Activated naive CD4-positive, alpha-beta T cell treated with anti-CD3 and anti-CD28 coated beads, Interleukin-2, amount 50 U/mL, for 72 hours (primary cell): ENCODE results near the gene ZNF471. TPM values are rescaled to one million over a fixed set of nuclear protein-coding genes. Genes with fewer than 3 reads are reported as not detected.

Experiments
- ATAC-seq, 2 donors: fragments of 150-1000 bp; cut with Tn5 transposase; 2 replicates each; pipeline ENCODE4 v1.10.0; 2021; ENCODE audit warnings: mild to moderate bottlenecking in 2 of 2, moderate library complexity in 2 of 2
- DNase-seq, 2 donors: peaks; one replicate each; pipeline ENCODE4 v3.0.0; 2021 to 2022; ENCODE audit warnings: low spot score in 2 of 2
- H3K27ac Mint-ChIP-seq, 2 donors: one replicate each; pipeline ENCODE4 v1.8.0; 2022; ENCODE audit warnings: mild to moderate bottlenecking in 2 of 2, mixed read lengths in 2 of 2
- H3K36me3 Mint-ChIP-seq, 2 donors: one replicate each; pipeline ENCODE4 v1.8.0; 2022; ENCODE audit warnings: mixed read lengths in 2 of 2
- H3K9me3 Mint-ChIP-seq, 2 donors: one replicate each; pipeline ENCODE4 v1.8.0; 2022; ENCODE audit warnings: mixed read lengths in 2 of 2
- total RNA-seq, 2 donors: library from RNA; stranded (reverse); gene quantifications; one replicate each; pipeline ENCODE4 v1.2.3, GENCODE V29; 2022

Gene ZNF471
- total RNA-seq, 2 donors from 2014 or later = 0.39 to 1.1 TPM

DNA sequence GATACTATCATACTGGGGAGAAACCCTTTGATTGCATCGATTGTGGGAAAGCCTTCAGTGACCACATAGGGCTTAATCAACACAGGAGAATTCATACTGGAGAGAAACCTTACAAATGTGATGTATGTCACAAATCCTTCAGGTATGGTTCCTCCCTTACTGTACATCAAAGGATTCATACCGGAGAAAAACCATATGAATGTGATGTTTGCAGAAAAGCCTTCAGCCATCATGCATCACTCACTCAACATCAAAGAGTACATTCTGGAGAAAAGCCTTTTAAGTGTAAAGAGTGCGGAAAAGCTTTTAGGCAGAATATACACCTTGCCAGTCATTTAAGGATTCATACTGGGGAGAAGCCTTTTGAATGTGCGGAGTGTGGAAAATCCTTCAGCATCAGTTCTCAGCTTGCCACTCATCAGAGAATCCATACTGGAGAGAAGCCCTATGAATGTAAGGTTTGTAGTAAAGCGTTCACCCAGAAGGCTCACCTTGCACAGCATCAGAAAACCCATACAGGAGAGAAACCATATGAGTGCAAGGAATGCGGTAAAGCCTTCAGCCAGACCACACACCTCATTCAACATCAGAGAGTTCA, 46.7 kb downstream of the ZNF471 start:
- no peak overlapping the region for H3K27ac Mint-ChIP-seq
- peaks cover 45 to 47% of the 10 kb centered on the region in 2 donors for H3K9me3 Mint-ChIP-seq
- peaks cover 61 to 65% of the 10 kb centered on the region in 2 donors for H3K36me3 Mint-ChIP-seq
- DNase-seq (no peak), ATAC-seq (no peak)

DNA sequence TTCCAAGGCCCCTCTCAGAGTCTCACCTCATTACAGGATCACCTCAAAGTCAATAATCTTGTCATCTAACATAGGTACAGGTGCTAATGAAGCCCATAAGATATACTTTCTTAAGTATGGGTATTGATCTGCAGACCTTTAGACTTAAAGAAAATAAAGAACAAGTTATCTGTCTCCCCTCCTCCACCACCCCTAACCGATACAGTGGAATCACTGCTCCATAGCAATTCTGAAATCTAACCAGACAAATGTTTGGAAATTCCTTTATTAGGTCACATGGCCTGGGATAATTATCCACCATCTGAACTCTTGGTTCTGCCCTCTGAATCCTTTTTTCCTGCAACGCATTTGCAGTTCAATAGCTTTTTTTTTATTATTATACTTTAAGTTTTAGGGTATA, 55.1 kb downstream of the ZNF471 start:
- DNase-seq (no peak), ATAC-seq (no peak)
- no peak overlapping the region for H3K27ac Mint-ChIP-seq
- peaks cover 51 to 52% of the 10 kb centered on the region in 2 donors for H3K9me3 Mint-ChIP-seq
- H3K36me3 Mint-ChIP-seq = peaks cover 81 to 91% of the 10 kb centered on the region in 2 donors

DNA sequence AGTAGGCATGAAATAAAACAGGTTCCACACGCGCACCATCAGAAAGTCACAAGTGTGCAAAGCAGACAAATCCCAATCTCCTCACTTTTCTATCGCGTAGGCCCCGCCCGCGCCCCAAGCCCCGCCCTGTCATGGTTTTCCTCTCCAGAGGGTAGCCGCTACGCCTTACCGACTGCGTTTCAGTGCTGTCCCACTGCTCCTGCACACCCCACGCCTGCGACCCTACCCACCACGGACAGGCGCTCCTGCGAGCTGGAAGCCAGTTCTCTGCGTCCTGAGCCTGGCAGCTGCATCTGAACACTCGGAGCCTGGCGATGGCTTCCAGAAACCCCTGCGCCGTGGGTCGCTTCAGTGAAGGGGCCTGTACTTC, 59.2 kb downstream of the ZNF471 start:
- Mint-ChIP-seq H3K36me3 (peaks cover 79 to 92% of the 10 kb centered on the region in 2 donors), H3K27ac (peak overlapping the region; percentile 93), H3K9me3 (peaks cover 32 to 46% of the 10 kb centered on the region in 2 donors)
- DNase-seq (peak in 1 of 2 donors; percentile 42), ATAC-seq (peak; percentile 46 to 56)

DNA sequence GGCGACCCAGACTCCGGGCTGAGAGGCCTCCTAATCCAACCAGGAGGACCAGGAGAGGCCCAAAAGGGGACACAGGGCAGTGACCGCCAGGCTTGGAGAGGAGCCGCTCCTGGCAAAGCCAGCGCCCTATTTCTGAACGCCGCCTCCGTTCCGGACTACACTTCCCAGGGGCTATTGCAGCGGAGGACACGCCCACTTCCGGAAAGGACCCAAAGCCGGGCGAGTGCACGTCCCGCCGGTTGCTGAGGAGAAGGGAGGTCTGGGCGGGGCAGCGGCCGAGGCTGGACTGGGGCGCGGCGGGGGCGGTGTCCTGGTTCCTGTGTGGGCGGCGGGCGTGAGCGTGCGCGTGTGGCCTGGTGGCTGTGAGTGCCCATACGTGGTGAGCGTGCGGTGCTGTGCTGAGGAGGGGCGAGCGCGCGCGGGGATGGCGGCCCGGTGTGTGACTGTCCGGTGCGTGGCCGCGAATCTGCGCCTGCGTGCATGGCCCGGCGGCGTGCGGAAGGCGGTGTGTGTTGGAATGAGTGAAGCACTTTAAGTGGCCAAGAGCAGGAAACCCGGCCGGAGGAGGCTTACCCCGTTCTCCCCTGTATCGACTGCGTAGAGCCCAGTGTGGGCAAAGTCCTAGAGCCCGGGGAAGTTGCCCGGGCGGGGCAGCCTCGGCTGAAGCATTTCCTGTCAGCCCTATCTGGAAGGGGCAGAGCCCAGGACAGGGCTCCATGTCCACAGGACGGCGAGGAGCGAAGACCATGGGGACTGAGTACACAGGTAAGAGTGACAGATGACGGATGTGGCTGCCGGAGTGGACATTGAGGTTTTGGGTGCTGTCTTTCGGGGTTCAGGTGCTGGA, 59.8 kb downstream of the ZNF471 start, which contains the start of gene ZNF470:
ZNF470 (plus strand) TSS at position 195 of the 847 bp plus-strand sequence. CDS start 2,844 bp downstream, outside the sequence.
- peaks cover 27 to 48% of the 10 kb centered on the region in 2 donors for H3K9me3 Mint-ChIP-seq

DNA sequence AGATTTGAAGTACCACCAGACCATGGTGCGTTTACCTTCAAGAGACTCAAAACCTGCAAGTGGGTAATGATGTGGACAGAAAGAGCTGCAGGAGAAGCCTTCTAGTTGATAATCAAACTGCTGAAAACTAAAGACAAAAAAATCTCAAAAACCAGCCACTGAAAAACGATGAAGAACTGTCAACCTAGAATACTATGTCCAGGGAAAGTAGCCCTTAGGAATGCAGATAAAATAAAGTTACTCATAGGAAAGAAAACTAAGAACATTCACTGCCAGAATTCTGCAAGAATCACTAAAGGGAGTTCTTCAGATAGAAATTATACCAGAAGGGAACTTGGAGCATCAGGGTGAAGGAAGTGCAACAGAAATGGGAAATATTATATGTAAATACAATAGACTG, 64.9 kb downstream of the ZNF471 start:
- no peak for ATAC-seq
- Mint-ChIP-seq H3K27ac (no peak overlapping the region), H3K36me3 (peaks cover 85 to 90% of the 10 kb centered on the region in 2 donors), H3K9me3 (peaks cover 44 to 50% of the 10 kb centered on the region in 2 donors)
- DNase-seq = no peak

More for the DNA sequence above, 59.8 kb downstream of the ZNF471 start, which contains the start of gene ZNF470:
- Mint-ChIP-seq H3K36me3 (peaks cover 76 to 92% of the 10 kb centered on the region in 2 donors), H3K27ac (peak within 1 kb of the TSS; percentile 93)
- peak; percentile 96 to 98 for ATAC-seq
- DNase-seq = peak; percentile 84 to 89

DNA sequence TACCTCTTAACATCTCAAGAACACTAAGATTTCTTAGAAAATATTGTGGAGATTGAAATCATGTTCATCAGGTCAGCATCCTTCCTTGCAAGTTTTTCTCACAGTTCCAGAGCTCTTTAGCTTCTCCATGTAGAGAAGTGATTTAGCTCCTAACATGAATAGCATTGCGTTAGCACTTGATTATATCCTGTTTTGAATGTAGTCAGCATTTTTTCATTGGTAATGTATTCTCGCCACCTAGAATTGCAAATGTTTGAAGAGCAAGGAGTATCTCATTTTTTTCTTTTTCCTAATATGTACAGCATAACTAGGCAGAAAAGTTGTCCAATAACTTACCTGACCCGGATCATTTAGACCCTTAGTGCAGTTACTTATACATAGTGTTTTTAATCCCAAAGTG, 66.3 kb downstream of the ZNF471 start:
- H3K9me3 Mint-ChIP-seq = peaks cover 58 to 59% of the 10 kb centered on the region in 2 donors
- no peak overlapping the region for H3K27ac Mint-ChIP-seq
- ATAC-seq (no peak), DNase-seq (no peak)
- H3K36me3 Mint-ChIP-seq = peaks cover 85 to 90% of the 10 kb centered on the region in 2 donors

DNA sequence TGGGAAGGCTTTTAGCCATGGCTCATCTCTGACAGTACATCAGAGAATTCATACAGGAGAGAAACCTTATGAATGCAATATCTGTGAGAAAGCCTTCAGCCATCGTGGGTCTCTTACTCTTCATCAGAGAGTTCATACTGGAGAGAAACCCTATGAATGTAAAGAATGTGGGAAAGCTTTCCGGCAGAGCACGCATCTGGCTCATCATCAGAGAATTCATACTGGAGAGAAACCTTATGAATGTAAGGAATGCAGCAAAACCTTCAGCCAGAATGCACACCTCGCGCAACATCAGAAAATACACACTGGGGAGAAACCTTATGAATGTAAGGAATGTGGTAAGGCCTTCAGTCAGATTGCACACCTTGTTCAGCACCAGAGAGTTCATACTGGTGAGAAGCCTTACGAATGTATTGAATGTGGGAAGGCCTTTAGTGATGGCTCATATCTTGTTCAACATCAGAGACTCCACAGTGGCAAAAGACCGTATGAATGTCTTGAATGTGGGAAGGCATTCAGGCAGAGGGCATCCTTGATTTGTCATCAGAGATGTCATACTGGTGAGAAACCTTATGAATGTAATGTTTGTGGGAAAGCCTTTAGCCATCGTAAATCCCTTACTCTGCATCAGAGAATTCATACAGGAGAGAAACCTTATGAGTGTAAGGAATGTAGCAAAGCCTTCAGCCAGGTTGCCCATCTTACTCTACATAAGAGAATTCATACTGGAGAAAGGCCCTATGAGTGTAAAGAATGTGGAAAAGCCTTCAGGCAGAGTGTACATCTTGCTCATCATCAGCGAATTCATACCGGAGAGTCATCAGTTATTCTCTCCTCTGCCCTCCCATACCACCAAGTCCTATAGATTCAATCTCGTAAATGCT, 70.3 kb downstream of the ZNF471 start:
- ATAC-seq (no peak), DNase-seq (no peak)
- Mint-ChIP-seq H3K9me3 (peaks cover 59 to 65% of the 10 kb centered on the region in 2 donors), H3K36me3 (peaks cover 81 to 84% of the 10 kb centered on the region in 2 donors), H3K27ac (no peak overlapping the region)

Other genes with a start within 250 kb of the ZNF471 start
- gene EDDM13, start 235.1 kb upstream of the ZNF471 start, total RNA-seq = 1 to 10 TPM; 1.2 to 2.0 TPM
- 10 to 100 TPM in 1 of 2 donors, 1 to 10 TPM in 1; 4.1 to 13.3 TPM for gene ZSCAN5A, start 193.0 kb upstream of the ZNF471 start, total RNA-seq
- gene ZNF582, start 114.3 kb upstream of the ZNF471 start, total RNA-seq = 1 to 10 TPM in 1 of 2 donors, under 1 TPM in 1; 0.84 to 3.5 TPM
- gene ZNF583, start 103.5 kb upstream of the ZNF471 start, total RNA-seq = 1 to 10 TPM in 1 of 2 donors, under 1 TPM in 1; 0.88 to 1.6 TPM
- 1 to 10 TPM; 1.3 to 2.7 TPM for gene ZNF667, start 30.5 kb upstream of the ZNF471 start, total RNA-seq
- 1 to 10 TPM; 3.8 to 5.0 TPM for gene ZFP28, start 31.1 kb downstream of the ZNF471 start, total RNA-seq
- gene ZNF470, start 59.6 kb downstream of the ZNF471 start, total RNA-seq = 1 to 10 TPM; 4.4 to 6.3 TPM
- 1 to 10 TPM; 4.4 to 4.7 TPM for gene ZNF71, start 87.4 kb downstream of the ZNF471 start, total RNA-seq
- under 1 TPM; 0.30 to 0.31 TPM for gene SMIM17, start 135.3 kb downstream of the ZNF471 start, total RNA-seq
- gene ZNF835, start 163.9 kb downstream of the ZNF471 start, total RNA-seq = 1 to 10 TPM; 1.7 to 2.2 TPM